Suprapubic skin (tissue), 3 donors: Measurements from ENCODE around the gene BACH1.

ENCODE experiments used
- EP300 ChIP-seq: sonication (generic); formaldehyde crosslinking; IDR thresholded peaks from one replicate; pipeline ENCODE4 v1.6.1; 2017; ENCODE audit warnings: antibody characterized with exemption
- TF ChIP-seq, protein P1 (sequence below), 2 donors: fragments of 200-600 bp in 1 of 2; fragments of 450-650 bp in 1 of 2; sonication (generic) in 1 of 2; IDR thresholded peaks; one replicate each; pipeline ENCODE4 v1.5.1; 2016 to 2019; ENCODE audit warnings: antibody characterized with exemption in 2 of 2, mild to moderate bottlenecking in 1 of 2, moderate library complexity in 1 of 2

GRCh38 chr21:29333406-29333805 is 34.7 kb downstream of the BACH1 start:
- no peak for TF ChIP-seq EP300
- TF ChIP-seq, protein P1, sequence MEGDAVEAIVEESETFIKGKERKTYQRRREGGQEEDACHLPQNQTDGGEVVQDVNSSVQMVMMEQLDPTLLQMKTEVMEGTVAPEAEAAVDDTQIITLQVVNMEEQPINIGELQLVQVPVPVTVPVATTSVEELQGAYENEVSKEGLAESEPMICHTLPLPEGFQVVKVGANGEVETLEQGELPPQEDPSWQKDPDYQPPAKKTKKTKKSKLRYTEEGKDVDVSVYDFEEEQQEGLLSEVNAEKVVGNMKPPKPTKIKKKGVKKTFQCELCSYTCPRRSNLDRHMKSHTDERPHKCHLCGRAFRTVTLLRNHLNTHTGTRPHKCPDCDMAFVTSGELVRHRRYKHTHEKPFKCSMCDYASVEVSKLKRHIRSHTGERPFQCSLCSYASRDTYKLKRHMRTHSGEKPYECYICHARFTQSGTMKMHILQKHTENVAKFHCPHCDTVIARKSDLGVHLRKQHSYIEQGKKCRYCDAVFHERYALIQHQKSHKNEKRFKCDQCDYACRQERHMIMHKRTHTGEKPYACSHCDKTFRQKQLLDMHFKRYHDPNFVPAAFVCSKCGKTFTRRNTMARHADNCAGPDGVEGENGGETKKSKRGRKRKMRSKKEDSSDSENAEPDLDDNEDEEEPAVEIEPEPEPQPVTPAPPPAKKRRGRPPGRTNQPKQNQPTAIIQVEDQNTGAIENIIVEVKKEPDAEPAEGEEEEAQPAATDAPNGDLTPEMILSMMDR (IDR thresholded peaks at IDR 0.05): no peak
